ENCODE measurements around the gene KCNQ1. TPM values are rescaled to one million over a fixed set of nuclear protein-coding genes. Genes with fewer than 3 reads are reported as not detected.

Gene KCNQ1
- total RNA-seq, 1 donor: 1.1 TPM

GRCh38 chr11:2797121-2797711 is 352.4 kb downstream of the KCNQ1 start:
- no peak for DNase-seq (ENCODE audit: low read depth in 2 of 3, low spot score in 2 of 3)

GRCh38 chr11:2797741-2798361 is 353.0 kb downstream of the KCNQ1 start:
- no peak for DNase-seq (ENCODE audit: low read depth in 2 of 3, low spot score in 2 of 3)

- no peak for DNase-seq (ENCODE audit: low read depth in 2 of 3, low spot score in 2 of 3)
Measured at GRCh38 chr11:2798951-2799761, 354.3 kb downstream of the KCNQ1 start.

GRCh38 chr11:2799881-2800654 is 355.3 kb downstream of the KCNQ1 start:
- DNase-seq (ENCODE audit: low read depth in 2 of 3, low spot score in 2 of 3): no peak

GRCh38 chr11:2800655-2801531 is 356.1 kb downstream of the KCNQ1 start:
- no peak for DNase-seq (ENCODE audit: low read depth in 2 of 3, low spot score in 2 of 3)

- DNase-seq (ENCODE audit: low read depth in 2 of 3, low spot score in 2 of 3): no peak
Measured at GRCh38 chr11:2801711-2802388, 357.0 kb downstream of the KCNQ1 start.

- DNase-seq (ENCODE audit: low read depth in 2 of 3, low spot score in 2 of 3): no peak
Measured at GRCh38 chr11:2802389-2803185, 357.8 kb downstream of the KCNQ1 start.

GRCh38 chr11:2803186-2804091 is 358.6 kb downstream of the KCNQ1 start:
- DNase-seq (ENCODE audit: low read depth in 2 of 3, low spot score in 2 of 3): no peak

- DNase-seq (ENCODE audit: low read depth in 2 of 3, low spot score in 2 of 3): no peak
Measured at GRCh38 chr11:2804189-2804588, 359.4 kb downstream of the KCNQ1 start.

- no peak for DNase-seq (ENCODE audit: low read depth in 2 of 3, low spot score in 2 of 3)
Measured at GRCh38 chr11:2804701-2805387, 360.0 kb downstream of the KCNQ1 start.

- no peak for DNase-seq (ENCODE audit: low read depth in 2 of 3, low spot score in 2 of 3)
Measured at GRCh38 chr11:2805388-2806056, 360.7 kb downstream of the KCNQ1 start.

GRCh38 chr11:2806351-2807024 is 361.7 kb downstream of the KCNQ1 start:
- no peak for DNase-seq (ENCODE audit: low read depth in 2 of 3, low spot score in 2 of 3)

- DNase-seq (ENCODE audit: low read depth in 2 of 3, low spot score in 2 of 3): no peak
Measured at GRCh38 chr11:2807025-2807681, 362.3 kb downstream of the KCNQ1 start.

- no peak for DNase-seq (ENCODE audit: low read depth in 2 of 3, low spot score in 2 of 3)
Measured at GRCh38 chr11:2807801-2808241, 363.0 kb downstream of the KCNQ1 start.
